ENCODE results near the gene MARCHF5. TPM values are rescaled to one million over a fixed set of nuclear protein-coding genes. Genes with fewer than 3 reads are reported as not detected.

Gene MARCHF5
- total and polyA plus RNA-seq, 2 of the 8 experiments (the other 6 are each of a cell fraction or from before 2014, with no cell fraction given) = 8.7 to 26.8 TPM

DNA sequence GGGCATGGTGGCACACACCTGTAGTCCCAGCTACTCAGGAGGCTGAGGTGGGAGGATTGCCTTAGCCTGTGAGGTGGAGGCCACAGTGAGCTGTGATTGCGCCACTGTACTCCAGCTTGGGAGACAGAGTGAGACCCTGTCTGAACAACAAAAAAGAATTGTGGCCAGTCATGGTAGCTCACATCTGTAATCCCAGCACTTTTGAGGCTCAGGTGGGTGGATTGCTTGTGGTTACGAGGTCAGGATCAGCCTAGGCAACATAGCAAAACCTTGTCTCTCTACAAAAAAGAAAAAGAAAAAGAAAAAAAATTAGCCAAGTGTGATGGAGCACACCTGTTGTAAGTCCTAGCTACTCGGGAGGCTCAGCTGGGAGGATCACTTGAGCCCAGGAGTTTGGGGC is 22.8 kb downstream of the MARCHF5 start:
- POLR2A ChIA-PET (ENCODE audit: partially characterized antibody) = no interaction called here
- Histone ChIP-seq H3K4me3 (ENCODE audit: extremely low read depth in 1 of 4, insufficient read depth in 2 of 4, low read depth in 3 of 4, low read length in 4 of 4) (no peak overlapping the region), H3K27me3 (replicated peaks in 1 of 4; ENCODE audit: control insufficient read depth in 3 of 4, extremely low read depth in 1 of 4, insufficient read depth in 3 of 4, low read length in 3 of 4) (no peaks in the 10 kb centered on the region), H3K18ac (ENCODE audit: extremely low read depth, low read length) (no peak overlapping the region), H4K8ac (ENCODE audit: extremely low read depth, insufficient read depth, low read length) (no peak overlapping the region), H3K14ac (ENCODE audit: insufficient read length) (no peak overlapping the region), H3K4me1 (replicated peaks in 1 of 4; ENCODE audit: control insufficient read depth in 3 of 4, insufficient read depth in 4 of 4, low read length in 3 of 4) (no peaks in the 10 kb centered on the region; a peak in 1 of 7 replicates), H2BK12ac (ENCODE audit: low read depth, low read length) (no peak overlapping the region), H3K4me2 (ENCODE audit: insufficient read depth in 1 of 2, low read depth in 2 of 2, low read length in 2 of 2) (no peak overlapping the region), H2BK20ac (ENCODE audit: low read length) (no peak overlapping the region), H4K91ac (replicated peaks; ENCODE audit: insufficient read length, low read length) (no peak overlapping the region), H2BK120ac (replicated peaks; ENCODE audit: low read depth, low read length) (no peak overlapping the region), H3K23me2 (ENCODE audit: low read depth, low read length) (no peaks in the 10 kb centered on the region), H2AK5ac (ENCODE audit: low read depth, low read length) (no peak overlapping the region), H2AFZ (ENCODE audit: low read length) (no peak overlapping the region), H2BK15ac (ENCODE audit: low read length) (no peak overlapping the region), H3K27ac (ENCODE audit: low read depth, low read length) (no peak overlapping the region), H3K79me2 (ENCODE audit: control insufficient read depth in 1 of 2, insufficient read depth in 2 of 2, low read length in 2 of 2) (peaks cover 0 to 43% of the 10 kb centered on the region in 2 experiments; a peak in 2 of 4 replicates), H3K79me1 (ENCODE audit: low read depth, low read length) (no peaks in the 10 kb centered on the region; the same call in 1 of the 2 replicates), H3K36me3 (ENCODE audit: control insufficient read depth in 2 of 4, insufficient read depth in 4 of 4, low read length in 3 of 4) (peaks cover 0 to 19% (median 12%) of the 10 kb centered on the region in 4 experiments; a peak in 7 of 8 replicates), H3K23ac (ENCODE audit: insufficient read length) (no peak overlapping the region), H4K5ac (ENCODE audit: insufficient read length, low read depth, low read length) (no peak overlapping the region), H3K9ac (replicated peaks in 1 of 4; ENCODE audit: extremely low read depth in 1 of 4, low read depth in 3 of 4, low read length in 3 of 4) (no peak overlapping the region), H3K9me3 (ENCODE audit: insufficient read depth in 2 of 2, low read depth in 1 of 2, low read length in 1 of 2) (no peaks in the 10 kb centered on the region), H3K4ac (replicated peaks; ENCODE audit: insufficient read length, low read depth, low read length) (no peak overlapping the region), H3K56ac (replicated peaks; ENCODE audit: insufficient read length, low read depth, low read length) (no peak overlapping the region), H2BK5ac (ENCODE audit: low read depth, low read length) (no peak overlapping the region), H4K20me1 (replicated peaks in 1 of 2; ENCODE audit: control insufficient read depth in 1 of 2, insufficient read depth in 2 of 2, low read length in 2 of 2) (peaks cover 0 to 3% of the 10 kb centered on the region in 2 experiments)
- WGBS, 2 experiments (ENCODE audit: extremely low coverage in 1 of 2, insufficient coverage in 1 of 2, insufficient read length in 1 of 2, insufficient replicate concordance in 2 of 2, low coverage in 1 of 2, low lambda C conversion rate in 2 of 2, missing lambda C conversion rate in 1 of 2) = 93% methylated on average over 3 of the region's 3 CpGs; no CpG with 5 or more reads in 1 of the 2 experiments
- TF ChIP-seq NRF1 (IDR thresholded peaks at IDR 0.05; ENCODE audit: low read depth, low read length) (no peak), SIRT6 (IDR thresholded peaks at IDR 0.05; ENCODE audit: low read length) (no peak)
- CTCF ChIA-PET (ENCODE audit: partially characterized antibody) = interaction anchor here (0.6 to 0.9 kb wide), 2 partner anchors 19 to 31 kb away, joined by 3 read pairs; no protein-coding TSS in a partner anchor
- DNase-seq (ENCODE audit: low read depth in 1 of 2, low spot score in 2 of 2) (no peak), FAIRE-seq (no peak)

All from H1 (cell line).